BLaER1 treated with 17β-estradiol and CSF1 and Interleukin-3, amounts not matched to agents 10 nM and 100 nM (cell line): ENCODE data around the gene TREX2.

Experiments
- H3K27ac ChIP-seq, 11 experiments: shearing (Covaris generic); formaldehyde crosslinking; 2 replicates each; pipeline ENCODE4 v1.8.1; 2022
- H3K27me3 ChIP-seq, 11 experiments: shearing (Covaris generic); formaldehyde crosslinking; 2 replicates each; pipeline ENCODE4 v1.8.1; 2022
- H3K36me3 ChIP-seq, 11 experiments: shearing (Covaris generic); formaldehyde crosslinking; 2 replicates each; pipeline ENCODE4 v1.8.1; 2022
- H3K4me1 ChIP-seq, 10 experiments: shearing (Covaris generic); formaldehyde crosslinking; 2 replicates each; pipeline ENCODE4 v1.8.1; 2022
- H3K4me2 ChIP-seq, 11 experiments: shearing (Covaris generic); formaldehyde crosslinking; 2 replicates each; pipeline ENCODE4 v1.8.1; 2022
- H3K4me3 ChIP-seq, 10 experiments: shearing (Covaris generic); formaldehyde crosslinking; 2 replicates each; pipeline ENCODE4 v1.8.1; 2022
- H3K9ac ChIP-seq, 11 experiments: shearing (Covaris generic); formaldehyde crosslinking; 2 replicates each; pipeline ENCODE4 v1.8.1; 2022
- H3K9me3 ChIP-seq, 11 experiments: shearing (Covaris generic); formaldehyde crosslinking; replicated peaks in 1 of 11; 2 replicates each; pipeline ENCODE4 v1.8.1; 2022
- H4K20me1 ChIP-seq, 11 experiments: shearing (Covaris generic); formaldehyde crosslinking; 2 replicates each; pipeline ENCODE4 v1.8.1; 2022
- Cebpa-rat ChIP-seq, 11 experiments: shearing (Covaris generic); IDR thresholded peaks; 2 replicates each; pipeline ENCODE4 v1.8.1; 2022

The TREX2 gene

DNA sequence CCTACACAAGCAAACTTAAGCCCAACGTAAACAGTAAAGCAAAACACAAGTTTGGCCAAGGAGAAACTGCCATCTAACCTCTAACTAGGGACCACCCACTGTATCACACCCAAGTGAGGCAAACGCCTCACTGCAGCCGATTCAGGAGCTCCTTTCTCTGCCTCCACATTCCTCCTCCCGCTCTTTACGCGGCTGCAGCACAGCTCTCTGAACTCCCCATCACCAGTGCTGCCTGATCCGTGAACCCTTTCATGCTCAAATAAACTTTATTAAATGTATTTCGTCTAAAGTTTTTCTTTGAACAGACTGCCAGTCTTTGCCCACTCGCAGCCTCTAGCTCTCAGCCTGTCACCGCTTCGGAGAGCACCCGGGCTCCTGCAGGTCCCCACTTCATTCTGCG is 51.2 kb downstream of the TREX2 start:
- Histone ChIP-seq H3K36me3 (no peaks in the 10 kb centered on the region), H4K20me1 (no peaks in the 10 kb centered on the region; a peak in 1 of 22 replicates), H3K4me2 (peak overlapping the region in 8 of 11 experiments; percentile 11 to 79 (median 64); a peak in 12 of 22 replicates), H3K4me3 (no peak overlapping the region), H3K9me3 (peaks cover 16 to 41% (median 35%) of the 10 kb centered on the region in 11 experiments; a peak in 21 of 22 replicates), H3K27ac (no peak overlapping the region), H3K4me1 (peaks cover 10 to 38% (median 36%) of the 10 kb centered on the region in 10 experiments; a peak in 19 of 20 replicates), H3K9ac (no peak overlapping the region), H3K27me3 (peaks cover 0 to 41% (median 15%) of the 10 kb centered on the region in 11 experiments; a peak in 13 of 22 replicates)
- no peak for TF ChIP-seq Cebpa-rat (IDR thresholded peaks at IDR 0.05)
